GM12878 (cell line): ENCODE results near the gene ROBO4. TPM values are rescaled to one million over a fixed set of nuclear protein-coding genes. Genes with fewer than 3 reads are reported as not detected.

Experiments
- ATAC-seq: fragments of 200-7000 bp; cut with Tn5 transposase; 3 replicates; pipeline ENCODE4 v1.9.1; 2020; ENCODE audit warnings: mild to moderate bottlenecking, moderate library complexity
- BruUV-seq: library from RNA; stranded (reverse); fragments of 400-500 nt; replicated peaks from 2 replicates; lab custom pipeline; 2021; lab: Mats Ljungman, UMichigan
- CTCF ChIA-PET: fragments of 300-600 bp; sonication (Branson Sonifier 250); formaldehyde crosslinking; extraction: SDS; loops from one replicate; lab custom pipeline; 2021; ENCODE audit warnings: inconsistent platforms; lab: Yijun Ruan, JAX
- POLR2A ChIA-PET: fragments of 350-600 bp; formaldehyde crosslinking; extraction: SDS; loops from one replicate; lab custom pipeline; 2021; ENCODE audit warnings: inconsistent platforms; lab: Charles Lee
- RAD21 ChIA-PET: fragments of 300-600 bp; sonication (Branson Sonifier 250); formaldehyde crosslinking; loops from one replicate; lab custom pipeline; 2023; ENCODE audit warnings: antibody characterized with exemption; ENCODE audit not compliant: unreplicated experiment; lab: Charles Lee
- SMC1A ChIA-PET: fragments of 300-600 bp; sonication (Branson Sonifier 250); formaldehyde crosslinking; loops from one replicate; lab custom pipeline; 2023; ENCODE audit not compliant: unreplicated experiment, uncharacterized antibody; lab: Charles Lee
- DNase-seq: peaks from one replicate; pipeline ENCODE4 v3.0.0-alpha.2; 2011; ENCODE audit warnings: low read depth, low spot score
- FAIRE-seq: peaks from 3 replicates; lab custom pipeline; 2011; peaks lifted over from hg19 to GRCh38; lab: Jason Lieb, UNC
- H2AFZ ChIP-seq: 2 replicates; pipeline ENCODE4 v1.6.0; 2011; ENCODE audit warnings: low read depth, low read length, control low read depth; ENCODE audit not compliant: control insufficient read depth
- H3K27ac ChIP-seq: 2 replicates; pipeline ENCODE4 v1.5.1; 2011; ENCODE audit warnings: control low read depth; ENCODE audit not compliant: control insufficient read depth, insufficient read depth
- H3K27me3 ChIP-seq, 2 experiments: replicated peaks in 1 of 2; 2 replicates each; pipeline versions ENCODE4 v1.6.0 to v1.6.1; 2011; ENCODE audit warnings: low read length in 1 of 2; ENCODE audit not compliant: control insufficient read depth in 2 of 2, insufficient read depth in 2 of 2
- H3K36me3 ChIP-seq, 2 experiments: 2 replicates each; pipeline ENCODE4 v1.5.1; 2011; ENCODE audit warnings: low read length in 1 of 2; ENCODE audit not compliant: control insufficient read depth in 2 of 2, insufficient read depth in 2 of 2
- H3K4me1 ChIP-seq: 2 replicates; pipeline ENCODE4 v1.6.1; 2011; ENCODE audit warnings: mild to moderate bottlenecking, low read length, moderate library complexity, mixed read lengths; ENCODE audit not compliant: control insufficient read depth, insufficient read depth
- H3K4me2 ChIP-seq: 2 replicates; pipeline ENCODE4 v1.6.0; 2011; ENCODE audit warnings: control low read depth; ENCODE audit not compliant: control insufficient read depth, insufficient read depth
- H3K4me3 ChIP-seq: fragments of 200-600 bp; sonication (generic); 2 replicates; pipeline ENCODE4 v1.5.1; 2016
- H3K79me2 ChIP-seq: 2 replicates; pipeline ENCODE4 v1.6.0; 2011; ENCODE audit warnings: low read length; ENCODE audit not compliant: control insufficient read depth, insufficient read depth
- H3K9ac ChIP-seq: 2 replicates; pipeline ENCODE4 v1.8.0; 2011; ENCODE audit warnings: low read length, control low read depth, mixed read lengths; ENCODE audit not compliant: control insufficient read depth, insufficient read depth
- H3K9me3 ChIP-seq: replicated peaks from 3 replicates; pipeline ENCODE4 v1.5.1; 2011; ENCODE audit warnings: mild to moderate bottlenecking, low read length; ENCODE audit not compliant: control insufficient read depth, insufficient read depth
- H4K20me1 ChIP-seq: 2 replicates; pipeline ENCODE4 v1.6.0; 2011; ENCODE audit not compliant: control insufficient read depth, insufficient read depth
- BCL11A ChIP-seq: IDR thresholded peaks from 2 replicates; pipeline ENCODE4 v1.6.1; 2011; ENCODE audit warnings: low read depth, low read length
- CBFB ChIP-seq: IDR thresholded peaks from 2 replicates; pipeline ENCODE4 v1.6.1; 2016; ENCODE audit warnings: antibody characterized with exemption, low read depth
- CREM ChIP-seq: IDR thresholded peaks from 2 replicates; pipeline ENCODE4 v1.6.1; 2014; ENCODE audit warnings: antibody characterized with exemption, low read depth
- IKZF1 ChIP-seq: fragments of 450-650 bp; conservative IDR thresholded peaks from 2 replicates; pipeline ENCODE4 v1.6.1; 2017; ENCODE audit warnings: antibody characterized with exemption, mild to moderate bottlenecking
- NRF1 ChIP-seq: conservative IDR thresholded peaks from 2 replicates; pipeline ENCODE4 v1.6.1; 2011; ENCODE audit warnings: mild to moderate bottlenecking, low read depth, low read length, improper control_type of control experiment
- RELA ChIP-seq: fragments of 450-650 bp; IDR thresholded peaks from 2 replicates; pipeline ENCODE4 v1.8.0; 2014; ENCODE audit warnings: borderline replicate concordance; ENCODE audit not compliant: partially characterized antibody
- TBL1XR1 ChIP-seq: IDR thresholded peaks from 2 replicates; pipeline ENCODE4 v1.6.1; 2012; ENCODE audit warnings: low read depth, low read length, improper control_type of control experiment
- YY1 ChIP-seq: IDR thresholded peaks from 2 replicates; pipeline ENCODE4 v1.6.1; 2011; ENCODE audit warnings: low read depth, mild to moderate bottlenecking, low read length
- ZBED1 ChIP-seq: IDR thresholded peaks from 2 replicates; pipeline ENCODE4 v1.6.1; 2016; ENCODE audit warnings: borderline replicate concordance
- ZSCAN29 ChIP-seq: fragments of 450-650 bp; IDR thresholded peaks from 2 replicates; pipeline ENCODE4 v1.6.1; 2017; ENCODE audit warnings: mild to moderate bottlenecking, moderate library complexity
- WGBS: methylation state at CpG from one replicate; pipeline ENCODE4 v1.1.6; 2016; ENCODE audit warnings: low lambda C conversion rate; ENCODE audit not compliant: insufficient replicate concordance, insufficient coverage; ENCODE audit errors: missing lambda C conversion rate; 5-methylcytosine and 5-hydroxymethylcytosine counted together
- in situ Hi-C: fragments of 300-500 bp; cut with MboI; formaldehyde crosslinking; loops from 9 replicates; pipeline ENCODE4 v1.14.3; 2018; ENCODE audit warnings: mixed read lengths
- intact Hi-C: fragments of 100-400 bp; cut with micrococcal nuclease; formaldehyde crosslinking; loops from one replicate; pipeline ENCODE4 v1.14.2; 2022; ENCODE audit not compliant: unreplicated experiment
- polyA plus RNA-seq, 11 experiments: library from polyadenylated mRNA; depleted of rRNA in 4 of 11; unstranded in 6 of 11; stranded (reverse) in 5 of 11; fragments of >200 nt; fragmentation: Nextera tagmentation in 4 of 11; fragmentation: Illumina TruSeq in 1 of 11; extraction: Ambion mirVana in 4 of 11; extraction: Trizol in 1 of 11; gene quantifications; 1 replicate in 1 of 11; 2 replicates in 10 of 11; pipeline versions ENCODE4 v1.2.1 to v1.2.3, GENCODE V29; 2011 to 2016; ENCODE audit warnings: inconsistent platforms in 2 of 11, missing spikeins in 2 of 11, low read depth in 1 of 11
- total RNA-seq, 4 experiments: library from RNA; depleted of rRNA in 3 of 4; stranded (reverse); fragments of >200 nt in 3 of 4; fragmentation: Illumina TruSeq in 1 of 4; extraction: Trizol in 1 of 4; gene quantifications; 2 replicates each; pipeline versions ENCODE4 v1.2.1 to v1.2.3, GENCODE V29; 2013 to 2021
- TF ChIP-seq, protein P1 (sequence below): IDR thresholded peaks from 2 replicates; pipeline ENCODE4 v1.6.1; 2011; ENCODE audit warnings: low read depth, low read length, improper control_type of control experiment, borderline replicate concordance
- TF ChIP-seq, protein P2 (sequence below): IDR thresholded peaks from 2 replicates; pipeline ENCODE4 v1.6.1; 2011; ENCODE audit warnings: mild to moderate bottlenecking, low read depth, low read length, moderate library complexity; ENCODE audit not compliant: insufficient replicate concordance

Gene ROBO4
- total and polyA plus RNA-seq, 10 of the 15 experiments (the other 5 are each of a cell fraction or from before 2014, with no cell fraction given): not detected

DNA sequence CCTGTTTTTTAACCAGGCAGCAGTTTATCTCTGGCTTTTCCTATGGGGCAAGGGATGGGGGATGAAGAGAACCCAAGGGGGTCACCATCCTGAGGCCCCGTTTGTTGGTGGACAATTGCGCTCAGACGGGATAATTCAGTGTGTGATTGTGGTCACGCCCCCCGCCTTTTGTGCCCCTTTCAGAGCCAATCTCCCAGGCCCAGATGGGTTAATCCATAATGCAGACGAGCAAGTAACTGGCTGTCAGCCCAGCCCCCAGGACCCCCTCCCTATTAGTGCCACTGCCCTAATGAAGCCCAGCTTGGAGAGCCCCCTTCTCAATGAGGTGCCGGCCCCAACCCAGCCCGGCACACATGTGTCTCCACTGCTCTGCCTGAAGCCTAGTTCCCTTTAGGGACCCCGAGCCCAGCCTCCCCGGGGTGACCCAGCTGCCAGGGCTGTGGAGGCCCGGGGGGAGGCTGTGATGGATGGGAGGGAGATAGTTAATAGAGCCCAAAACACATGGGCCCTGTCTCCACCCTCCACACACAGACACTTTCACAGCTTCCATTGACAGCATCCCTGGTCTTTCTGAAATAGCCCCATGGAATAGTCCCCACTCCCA, 51.5 kb downstream of the ROBO4 start:
- no peak overlapping the region for H3K9ac ChIP-seq
- peaks cover 6 to 25% of the 10 kb centered on the region in 2 experiments for H3K27me3 ChIP-seq
- H2AFZ ChIP-seq: no peak overlapping the region
- ChIA-PET CTCF (no interaction called here), POLR2A (no interaction called here), SMC1A (interaction anchor here (0.9 kb wide), 1 partner anchor 296 kb away, joined by 3 read pairs; no protein-coding TSS in a partner anchor), RAD21 (no interaction called here)
- ATAC-seq: no peak
- no peaks in the 10 kb centered on the region for H3K36me3 ChIP-seq
- no peak overlapping the region for H3K27ac ChIP-seq
- DNase-seq: no peak
- TF ChIP-seq ZSCAN29: no peak
- TF ChIP-seq TBL1XR1: no peak
- TF ChIP-seq, protein P1, sequence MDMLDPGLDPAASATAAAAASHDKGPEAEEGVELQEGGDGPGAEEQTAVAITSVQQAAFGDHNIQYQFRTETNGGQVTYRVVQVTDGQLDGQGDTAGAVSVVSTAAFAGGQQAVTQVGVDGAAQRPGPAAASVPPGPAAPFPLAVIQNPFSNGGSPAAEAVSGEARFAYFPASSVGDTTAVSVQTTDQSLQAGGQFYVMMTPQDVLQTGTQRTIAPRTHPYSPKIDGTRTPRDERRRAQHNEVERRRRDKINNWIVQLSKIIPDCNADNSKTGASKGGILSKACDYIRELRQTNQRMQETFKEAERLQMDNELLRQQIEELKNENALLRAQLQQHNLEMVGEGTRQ: no peak
- no peak for TF ChIP-seq YY1
- no peak for TF ChIP-seq NRF1
- TF ChIP-seq RELA: no peak
- no peak for TF ChIP-seq CREM
- TF ChIP-seq, protein P2, sequence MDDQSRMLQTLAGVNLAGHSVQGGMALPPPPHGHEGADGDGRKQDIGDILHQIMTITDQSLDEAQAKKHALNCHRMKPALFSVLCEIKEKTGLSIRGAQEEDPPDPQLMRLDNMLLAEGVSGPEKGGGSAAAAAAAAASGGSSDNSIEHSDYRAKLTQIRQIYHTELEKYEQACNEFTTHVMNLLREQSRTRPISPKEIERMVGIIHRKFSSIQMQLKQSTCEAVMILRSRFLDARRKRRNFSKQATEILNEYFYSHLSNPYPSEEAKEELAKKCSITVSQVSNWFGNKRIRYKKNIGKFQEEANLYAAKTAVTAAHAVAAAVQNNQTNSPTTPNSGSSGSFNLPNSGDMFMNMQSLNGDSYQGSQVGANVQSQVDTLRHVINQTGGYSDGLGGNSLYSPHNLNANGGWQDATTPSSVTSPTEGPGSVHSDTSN: no peak
- TF ChIP-seq IKZF1: no peak
- no peak for TF ChIP-seq BCL11A
- no peak for TF ChIP-seq ZBED1
- TF ChIP-seq CBFB: no peak
- intact Hi-C loops: no loop called here
- in situ Hi-C loops: loop anchor here (25.0 kb wide), 1 partner anchor 434 kb away; the partner anchor contains the start of gene OR8B4
- no peak for FAIRE-seq
- H3K79me2 ChIP-seq: no peaks in the 10 kb centered on the region
- no TSS peak for BruUV-seq
- H3K4me3 ChIP-seq: no peak overlapping the region
- H3K4me2 ChIP-seq: no peak overlapping the region
- H3K9me3 ChIP-seq: no peaks in the 10 kb centered on the region
- H3K4me1 ChIP-seq: no peaks in the 10 kb centered on the region
- 2% methylated on average over 11 of the region's 11 CpGs for WGBS
- H4K20me1 ChIP-seq: no peaks in the 10 kb centered on the region
